HepG2 (cell line): Measurements from ENCODE around the gene MAT2A. TPM values are rescaled to one million over a fixed set of nuclear protein-coding genes. Genes with fewer than 3 reads are reported as not detected.

Source experiments
- polyA plus RNA-seq, 8 experiments: library from polyadenylated mRNA; depleted of rRNA in 3 of 8; stranded (reverse) in 7 of 8; unstranded in 1 of 8; fragments of >200 nt; fragmentation: Illumina TruSeq in 4 of 8; extraction: Trizol in 4 of 8; gene quantifications; 2 replicates each; pipeline versions ENCODE4 v1.2.1 to v1.2.3, GENCODE V29; 2011 to 2016; ENCODE audit warnings: low read depth in 4 of 8, missing spikeins in 1 of 8, mixed read lengths in 1 of 8; ENCODE audit not compliant: insufficient read depth in 1 of 8
- small RNA-seq, 3 experiments: library from RNA; depleted of rRNA; stranded (forward); fragments of <200 nt; gene quantifications; one replicate each; pipeline ENCODE3, GENCODE V24; 2012; ENCODE audit warnings: low read depth in 2 of 3, low replicate concordance in 1 of 3; ENCODE audit not compliant: insufficient read length in 3 of 3, insufficient read depth in 2 of 3
- total RNA-seq, 5 experiments: library from RNA; depleted of rRNA; stranded (reverse); fragments of >200 nt; fragmentation: Illumina TruSeq; extraction: Trizol; gene quantifications; 2 replicates each; pipeline ENCODE4 v1.2.3, GENCODE V29; 2016; ENCODE audit warnings: low read depth in 1 of 5

Gene MAT2A
- total and polyA plus RNA-seq, 2 of the 13 experiments (the other 11 are each of a cell fraction or from before 2014, with no cell fraction given): 155 to 331 TPM

Small RNA genes within 50 kb of the gene (small RNA-seq; reads per million reads assigned to genes)
- 0 reads per million in 3 experiments for gene RN7SL126P

Other genes with a start within 250 kb of the MAT2A start
- gene TGOLN2, start 211.2 kb upstream of the MAT2A start, total RNA-seq (2016; rRNA removed; fragmentation: Illumina TruSeq; extraction: Trizol): 62.5 and 99.6 TPM in 2 replicates
- gene TGOLN2, start 211.2 kb upstream of the MAT2A start, polyA plus RNA-seq (2011; rRNA removed): 143 and 155 TPM in 2 replicates
- 17.2 and 46.7 TPM in 2 replicates for gene RETSAT, start 184.6 kb upstream of the MAT2A start, total RNA-seq (2016; rRNA removed; fragmentation: Illumina TruSeq; extraction: Trizol)
- gene RETSAT, start 184.6 kb upstream of the MAT2A start, polyA plus RNA-seq (2011; rRNA removed): 61.0 and 88.0 TPM in 2 replicates
- 10.3 and 13.3 TPM in 2 replicates for gene ELMOD3, start 184.4 kb upstream of the MAT2A start, total RNA-seq (2016; rRNA removed; fragmentation: Illumina TruSeq; extraction: Trizol)
- gene ELMOD3, start 184.4 kb upstream of the MAT2A start, polyA plus RNA-seq (2011; rRNA removed): 19.5 and 21.4 TPM in 2 replicates
- gene CAPG, start 128.8 kb upstream of the MAT2A start, total RNA-seq (2016; rRNA removed; fragmentation: Illumina TruSeq; extraction: Trizol): 18.2 and 26.5 TPM in 2 replicates
- 10.6 and 12.7 TPM in 2 replicates for gene CAPG, start 128.8 kb upstream of the MAT2A start, polyA plus RNA-seq (2011; rRNA removed)
- 0.11 and 0.29 TPM in 2 replicates for gene SH2D6, start 120.5 kb upstream of the MAT2A start, total RNA-seq (2016; rRNA removed; fragmentation: Illumina TruSeq; extraction: Trizol)
- gene SH2D6, start 120.5 kb upstream of the MAT2A start, polyA plus RNA-seq (2011; rRNA removed): 0.18 and 0.26 TPM in 2 replicates
- gene GGCX, start 22.3 kb downstream of the MAT2A start, total RNA-seq (2016; rRNA removed; fragmentation: Illumina TruSeq; extraction: Trizol): 51.3 and 103 TPM in 2 replicates
- 72.5 and 74.9 TPM in 2 replicates for gene GGCX, start 22.3 kb downstream of the MAT2A start, polyA plus RNA-seq (2011; rRNA removed)
- gene VAMP8, start 38.4 kb downstream of the MAT2A start, total RNA-seq (2016; rRNA removed; fragmentation: Illumina TruSeq; extraction: Trizol): 83.3 and 97.0 TPM in 2 replicates
- 151 and 157 TPM in 2 replicates for gene VAMP8, start 38.4 kb downstream of the MAT2A start, polyA plus RNA-seq (2011; rRNA removed)
- gene VAMP5, start 45.3 kb downstream of the MAT2A start, total RNA-seq (2016; rRNA removed; fragmentation: Illumina TruSeq; extraction: Trizol): 7.2 and 9.0 TPM in 2 replicates
- 56.7 and 68.6 TPM in 2 replicates for gene VAMP5, start 45.3 kb downstream of the MAT2A start, polyA plus RNA-seq (2011; rRNA removed)
- gene RNF181, start 56.6 kb downstream of the MAT2A start, total RNA-seq (2016; rRNA removed; fragmentation: Illumina TruSeq; extraction: Trizol): 224 and 234 TPM in 2 replicates
- gene RNF181, start 56.6 kb downstream of the MAT2A start, polyA plus RNA-seq (2011; rRNA removed): 578 and 594 TPM in 2 replicates
- gene TMEM150A, start 63.5 kb downstream of the MAT2A start, total RNA-seq (2016; rRNA removed; fragmentation: Illumina TruSeq; extraction: Trizol): 24.0 and 30.1 TPM in 2 replicates
- gene TMEM150A, start 63.5 kb downstream of the MAT2A start, polyA plus RNA-seq (2011; rRNA removed): 70.4 and 111 TPM in 2 replicates
- gene C2orf68, start 72.9 kb downstream of the MAT2A start, total RNA-seq (2016; rRNA removed; fragmentation: Illumina TruSeq; extraction: Trizol): 47.1 and 49.0 TPM in 2 replicates
- gene C2orf68, start 72.9 kb downstream of the MAT2A start, polyA plus RNA-seq (2011; rRNA removed): 77.4 and 82.8 TPM in 2 replicates
- 63.3 and 80.2 TPM in 2 replicates for gene USP39, start 77.0 kb downstream of the MAT2A start, total RNA-seq (2016; rRNA removed; fragmentation: Illumina TruSeq; extraction: Trizol)
- gene USP39, start 77.0 kb downstream of the MAT2A start, polyA plus RNA-seq (2011; rRNA removed): 73.6 and 75.1 TPM in 2 replicates
- gene SFTPB, start 129.0 kb downstream of the MAT2A start, total RNA-seq (2016; rRNA removed; fragmentation: Illumina TruSeq; extraction: Trizol): not detected in 2 replicates
- not detected in 2 replicates for gene SFTPB, start 129.0 kb downstream of the MAT2A start, polyA plus RNA-seq (2011; rRNA removed)
- not detected in 2 replicates for gene GNLY, start 155.2 kb downstream of the MAT2A start, total RNA-seq (2016; rRNA removed; fragmentation: Illumina TruSeq; extraction: Trizol)
- gene GNLY, start 155.2 kb downstream of the MAT2A start, polyA plus RNA-seq (2011; rRNA removed): not detected in 2 replicates
- 0.11 and 0.13 TPM in 2 replicates for gene ATOH8, start 214.8 kb downstream of the MAT2A start, total RNA-seq (2016; rRNA removed; fragmentation: Illumina TruSeq; extraction: Trizol)
- gene ATOH8, start 214.8 kb downstream of the MAT2A start, polyA plus RNA-seq (2011; rRNA removed): 0.22 and 0.61 TPM in 2 replicates